Fibroblast of skin of right quadriceps (primary cell): ENCODE data around the gene PTTG1IP.

Source experiments
- DNase-seq: peaks from one replicate; pipeline ENCODE4 v3.0.0-alpha.2; 2013

Gene PTTG1IP

GRCh38 chr21:44819283-44820243, 53.9 kb downstream of the PTTG1IP start:
- no peak for DNase-seq

GRCh38 chr21:44818640-44819011, 54.9 kb downstream of the PTTG1IP start:
- no peak for DNase-seq

- peak; percentile 88 for DNase-seq
Measured at GRCh38 chr21:44817914-44818639, 55.4 kb downstream of the PTTG1IP start, which contains the start of gene SUMO3. Gene SUMO3, minus strand, starts transcription at chr21:44818062. Its CDS starts 94 bp downstream, at chr21:44817968.

- peak; percentile 88 for DNase-seq
Measured at GRCh38 chr21:44817506-44817880, 56.0 kb downstream of the PTTG1IP start.

GRCh38 chr21:44816761-44817505, 56.6 kb downstream of the PTTG1IP start:
- no peak for DNase-seq

GRCh38 chr21:44815852-44816628, 57.5 kb downstream of the PTTG1IP start:
- no peak for DNase-seq

- no peak for DNase-seq
Measured at GRCh38 chr21:44815225-44815624, 58.3 kb downstream of the PTTG1IP start.

GRCh38 chr21:44814498-44815023, 58.9 kb downstream of the PTTG1IP start:
- no peak for DNase-seq

GRCh38 chr21:44813727-44814126, 59.8 kb downstream of the PTTG1IP start:
- no peak for DNase-seq

GRCh38 chr21:44813149-44813548, 60.3 kb downstream of the PTTG1IP start:
- DNase-seq: no peak

GRCh38 chr21:44812640-44813039, 60.9 kb downstream of the PTTG1IP start:
- DNase-seq: no peak

- no peak for DNase-seq
Measured at GRCh38 chr21:44810779-44811178, 62.7 kb downstream of the PTTG1IP start.

GRCh38 chr21:44805859-44806258, 67.6 kb downstream of the PTTG1IP start:
- no peak for DNase-seq

- no peak for DNase-seq
Measured at GRCh38 chr21:44805226-44805625, 68.3 kb downstream of the PTTG1IP start.

GRCh38 chr21:44804762-44805161, 68.7 kb downstream of the PTTG1IP start:
- DNase-seq: no peak

- no peak for DNase-seq
Measured at GRCh38 chr21:44803651-44804050, 69.8 kb downstream of the PTTG1IP start.

GRCh38 chr21:44802396-44803153, 70.9 kb downstream of the PTTG1IP start:
- no peak for DNase-seq

- DNase-seq: peak; percentile 78
Measured at GRCh38 chr21:44801468-44802395, 71.8 kb downstream of the PTTG1IP start, which contains the start of gene UBE2G2. Gene UBE2G2, minus strand, starts transcription at chr21:44801820. Its CDS starts 72 bp downstream, at chr21:44801748.

GRCh38 chr21:44800971-44801467, 72.5 kb downstream of the PTTG1IP start:
- DNase-seq: peak; percentile 14

- DNase-seq: peak; percentile 48
Measured at GRCh38 chr21:44800103-44800502, 73.4 kb downstream of the PTTG1IP start.
